Left ventricle myocardium inferior (tissue), 1 donor: ENCODE measurements around the gene RBMS3. TPM values are rescaled to one million over a fixed set of nuclear protein-coding genes. Genes with fewer than 3 reads are reported as not detected.

Experiments
- DNase-seq: peaks from one replicate; pipeline ENCODE4 v3.0.0-alpha.2; 2020
- H3K27ac ChIP-seq: fragments of 200-600 bp; replicated peaks from 2 replicates; pipeline ENCODE4 v1.8.0; 2021
- H3K27me3 ChIP-seq: fragments of 200-600 bp; 2 replicates; pipeline ENCODE4 v1.8.0; 2021; ENCODE audit warnings: low read depth
- H3K36me3 ChIP-seq: fragments of 200-600 bp; 2 replicates; pipeline ENCODE4 v1.8.0; 2021
- H3K4me1 ChIP-seq: fragments of 200-600 bp; 2 replicates; pipeline ENCODE4 v1.8.0; 2021
- H3K4me3 ChIP-seq: fragments of 200-600 bp; 2 replicates; pipeline ENCODE4 v1.8.0; 2021; ENCODE audit warnings: mild to moderate bottlenecking, moderate library complexity
- H3K9me3 ChIP-seq: fragments of 200-600 bp; replicated peaks from 2 replicates; pipeline ENCODE4 v1.8.0; 2021
- intact Hi-C: fragments of 100-400 bp; cut with micrococcal nuclease; formaldehyde crosslinking; loops from one replicate; pipeline ENCODE4 v1.11.0; 2022
- total RNA-seq: library from RNA; stranded (reverse); fragmentation: NEBNext Ultra II Directional; extraction: Animal tissue kit (Norgen Biotek cat#: 25700); gene quantifications from one replicate; pipeline ENCODE4 v1.2.1, GENCODE V29; 2021
- TF ChIP-seq, protein P1 (sequence below): fragments of 200-600 bp; IDR thresholded peaks from 2 replicates; pipeline ENCODE4 v1.8.0; 2021; ENCODE audit warnings: antibody characterized with exemption, mild to moderate bottlenecking, borderline replicate concordance
- donor health status: DM: no; HTN: yes; CAD: no; lungs with severe emphysema.

Gene RBMS3
- total RNA-seq, 1 donor from 2014 or later: 25.3 TPM

- TF ChIP-seq, protein P1, sequence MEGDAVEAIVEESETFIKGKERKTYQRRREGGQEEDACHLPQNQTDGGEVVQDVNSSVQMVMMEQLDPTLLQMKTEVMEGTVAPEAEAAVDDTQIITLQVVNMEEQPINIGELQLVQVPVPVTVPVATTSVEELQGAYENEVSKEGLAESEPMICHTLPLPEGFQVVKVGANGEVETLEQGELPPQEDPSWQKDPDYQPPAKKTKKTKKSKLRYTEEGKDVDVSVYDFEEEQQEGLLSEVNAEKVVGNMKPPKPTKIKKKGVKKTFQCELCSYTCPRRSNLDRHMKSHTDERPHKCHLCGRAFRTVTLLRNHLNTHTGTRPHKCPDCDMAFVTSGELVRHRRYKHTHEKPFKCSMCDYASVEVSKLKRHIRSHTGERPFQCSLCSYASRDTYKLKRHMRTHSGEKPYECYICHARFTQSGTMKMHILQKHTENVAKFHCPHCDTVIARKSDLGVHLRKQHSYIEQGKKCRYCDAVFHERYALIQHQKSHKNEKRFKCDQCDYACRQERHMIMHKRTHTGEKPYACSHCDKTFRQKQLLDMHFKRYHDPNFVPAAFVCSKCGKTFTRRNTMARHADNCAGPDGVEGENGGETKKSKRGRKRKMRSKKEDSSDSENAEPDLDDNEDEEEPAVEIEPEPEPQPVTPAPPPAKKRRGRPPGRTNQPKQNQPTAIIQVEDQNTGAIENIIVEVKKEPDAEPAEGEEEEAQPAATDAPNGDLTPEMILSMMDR: no peak
- Histone ChIP-seq H3K4me1 (peaks cover 19% of the 10 kb centered on the region), H3K27me3 (no peaks in the 10 kb centered on the region), H3K27ac (no peak overlapping the region), H3K36me3 (no peaks in the 10 kb centered on the region), H3K4me3 (no peak overlapping the region), H3K9me3 (no peaks in the 10 kb centered on the region)
- no peak for DNase-seq
- intact Hi-C loops: no loop called here
Measured at GRCh38 chr3:29899021-29899420, 618.1 kb downstream of the RBMS3 start.

DNA sequence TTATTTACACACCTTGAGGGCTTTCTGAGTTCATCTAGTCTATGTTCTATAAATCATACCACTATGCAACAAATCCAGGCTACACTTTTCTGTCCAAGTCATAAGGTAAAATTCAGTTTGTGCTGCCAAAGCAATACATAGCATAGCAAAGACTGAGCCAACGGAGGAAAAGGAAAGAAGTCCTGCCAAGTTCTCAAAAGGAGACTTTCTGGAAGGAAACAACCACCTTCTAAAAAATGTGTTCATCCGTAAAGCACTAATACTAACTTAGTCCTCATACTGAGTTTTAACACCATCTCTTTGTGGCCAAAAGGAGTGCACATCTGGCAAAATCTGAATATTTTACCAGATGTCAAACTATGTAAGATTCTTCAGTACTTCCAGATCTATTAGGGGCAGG lies 620.2 kb downstream of the RBMS3 start:
- Histone ChIP-seq H3K4me1 (peaks cover 19% of the 10 kb centered on the region), H3K36me3 (no peaks in the 10 kb centered on the region), H3K27ac (no peak overlapping the region), H3K27me3 (no peaks in the 10 kb centered on the region), H3K9me3 (no peaks in the 10 kb centered on the region), H3K4me3 (no peak overlapping the region)
- no peak for DNase-seq
- TF ChIP-seq, protein P1: no peak
- intact Hi-C loops: no loop called here

DNA sequence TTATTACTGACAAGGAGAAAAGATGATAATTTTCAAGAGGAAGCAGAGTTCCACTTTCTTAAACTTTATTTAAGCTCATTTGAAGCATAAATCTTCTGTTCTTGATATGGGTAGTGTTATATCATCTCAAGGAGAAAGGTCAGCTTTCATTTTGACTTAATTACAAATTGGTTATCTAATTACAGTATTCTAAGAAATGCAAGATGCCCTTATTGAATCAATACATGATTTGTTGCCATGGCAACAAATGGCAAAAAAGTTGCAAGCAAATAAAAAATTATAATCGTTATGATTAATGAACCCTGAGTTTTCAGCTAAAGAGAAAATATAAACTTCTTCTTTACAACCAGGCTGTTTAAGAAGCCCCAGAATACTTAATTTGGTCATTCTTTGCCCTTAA lies 622.7 kb downstream of the RBMS3 start:
- peaks cover 19% of the 10 kb centered on the region for H3K4me1 ChIP-seq
- no peaks in the 10 kb centered on the region for H3K9me3 ChIP-seq
- no peak for DNase-seq
- H3K27me3 ChIP-seq: no peaks in the 10 kb centered on the region
- H3K4me3 ChIP-seq: no peak overlapping the region
- no peak overlapping the region for H3K27ac ChIP-seq
- TF ChIP-seq, protein P1: no peak
- intact Hi-C loops: no loop called here
- H3K36me3 ChIP-seq: no peaks in the 10 kb centered on the region

- peaks cover 5% of the 10 kb centered on the region for H3K4me1 ChIP-seq
- H3K9me3 ChIP-seq: no peaks in the 10 kb centered on the region
- no peaks in the 10 kb centered on the region for H3K36me3 ChIP-seq
- no peak overlapping the region for H3K4me3 ChIP-seq
- no peak overlapping the region for H3K27ac ChIP-seq
- TF ChIP-seq, protein P1: no peak
- H3K27me3 ChIP-seq: no peaks in the 10 kb centered on the region
- intact Hi-C loops: no loop called here
- DNase-seq: no peak
Measured at GRCh38 chr3:29906906-29907305, 626.0 kb downstream of the RBMS3 start.

DNA sequence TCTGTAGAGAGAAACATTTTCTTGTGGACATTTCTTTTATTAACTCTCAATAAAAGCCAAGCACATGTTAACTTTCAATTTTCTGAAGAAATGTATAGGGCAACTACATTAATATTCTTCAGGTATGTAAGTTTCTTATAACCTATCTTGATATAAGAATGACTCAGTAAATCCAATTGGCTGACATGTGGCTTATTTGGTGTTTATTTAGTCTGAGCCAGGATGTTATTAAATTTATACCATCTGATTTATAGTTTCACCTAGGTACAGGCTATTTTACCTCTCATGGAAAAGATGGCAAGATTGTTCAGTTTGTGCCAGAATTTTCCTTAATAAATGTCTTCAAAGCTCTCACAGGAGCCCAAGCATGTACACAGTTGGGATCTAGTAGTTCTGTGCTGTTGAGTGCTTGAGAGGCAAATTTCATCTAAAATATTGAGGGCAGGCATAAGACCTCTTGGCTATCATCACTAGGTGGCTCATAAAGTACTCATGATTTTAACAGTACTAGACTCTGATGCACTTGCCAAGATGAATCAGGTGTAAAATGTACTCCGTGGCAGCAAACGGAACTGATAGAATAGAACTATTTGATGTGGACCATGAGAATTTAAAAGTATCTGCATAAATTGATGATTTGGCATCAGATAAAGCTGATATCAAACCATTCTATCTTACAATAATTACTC lies 631.9 kb downstream of the RBMS3 start:
- Histone ChIP-seq H3K4me3 (no peak overlapping the region), H3K4me1 (peaks cover 5% of the 10 kb centered on the region), H3K9me3 (peaks cover 7% of the 10 kb centered on the region), H3K27me3 (no peaks in the 10 kb centered on the region), H3K27ac (no peak overlapping the region), H3K36me3 (no peaks in the 10 kb centered on the region)
- no peak for DNase-seq
- intact Hi-C loops: no loop called here
- TF ChIP-seq, protein P1: no peak
